ENCODE measurements around the gene TXNRD3.

GRCh38 chr3:126616931-126617330 is 38.0 kb downstream of the TXNRD3 start:
- TF ChIP-seq EZH2 (IDR thresholded peaks at IDR 0.05), result no peak
- TF ChIP-seq POLR2AphosphoS5 (IDR thresholded peaks at IDR 0.05; ENCODE audit: borderline replicate concordance, low read depth, low read length), result no peak

Data from SK-N-MC (cell line).